SK-N-SH (cell line): Measurements from ENCODE around the gene HDGF. TPM values are rescaled to one million over a fixed set of nuclear protein-coding genes. Genes with fewer than 3 reads are reported as not detected.
A peak's percentile ranks its signal among the peaks of the same experiment; 100 is the strongest.

ENCODE experiments used
- CTCF ChIA-PET: fragments of 300-600, 350-600 bp; formaldehyde crosslinking; extraction: SDS; loops from one replicate; lab custom pipeline; 2021; lab: Yijun Ruan, JAX
- POLR2A ChIA-PET: fragments of 350-600 bp; sonication (Branson Sonifier 250); formaldehyde crosslinking; extraction: SDS; loops from one replicate; lab custom pipeline; 2020; ENCODE audit warnings: antibody characterized with exemption, inconsistent platforms; lab: Yijun Ruan, JAX
- DNase-seq: peaks from one replicate; pipeline ENCODE4 v3.0.0; 2012
- H2AFZ ChIP-seq: fragments of 200-600 bp; sonication (generic); 2 replicates; pipeline ENCODE4 v1.8.1; 2016; ENCODE audit warnings: antibody characterized with exemption, mild to moderate bottlenecking, low read depth
- H3F3A ChIP-seq: fragments of 200-600 bp; sonication (generic); replicated peaks from 2 replicates; pipeline ENCODE3; 2016; ENCODE audit warnings: antibody characterized with exemption, mild to moderate bottlenecking; ENCODE audit not compliant: insufficient read depth
- H3K27ac ChIP-seq, 2 experiments: fragments of 200-500 bp in 1 of 2; fragments of 200-600 bp in 1 of 2; sonication (Bioruptor generic) in 1 of 2; sonication (generic), shearing (Covaris generic) in 1 of 2; 2 replicates each; pipeline versions ENCODE4 v1.5.1 to v1.6.1; 2014 to 2016; ENCODE audit warnings: low read depth in 2 of 2, inconsistent platforms in 1 of 2, low read length in 1 of 2, mild to moderate bottlenecking in 1 of 2, mixed read lengths in 1 of 2
- H3K27me3 ChIP-seq: fragments of 200-600 bp; sonication (generic), shearing (Covaris generic); 2 replicates; pipeline ENCODE4 v1.6.1; 2016; ENCODE audit warnings: mixed run types; ENCODE audit not compliant: insufficient read depth
- H3K36me3 ChIP-seq, 2 experiments: fragments of 200-500 bp in 1 of 2; fragments of 200-600 bp in 1 of 2; sonication (Bioruptor generic) in 1 of 2; sonication (generic) in 1 of 2; replicated peaks in 1 of 2; 2 replicates each; pipeline versions ENCODE3 to v1.5.1; 2014 to 2016; ENCODE audit warnings: low read length in 1 of 2, mild to moderate bottlenecking in 1 of 2; ENCODE audit not compliant: insufficient read depth in 2 of 2, control insufficient read depth in 1 of 2
- H3K4me1 ChIP-seq, 2 experiments: fragments of 200-500 bp in 1 of 2; fragments of 200-600 bp in 1 of 2; sonication (Bioruptor generic) in 1 of 2; sonication (generic), shearing (Covaris generic) in 1 of 2; 2 replicates each; pipeline versions ENCODE4 v1.5.1 to v1.6.1; 2014 to 2016; ENCODE audit warnings: low read depth in 1 of 2, low read length in 1 of 2, mixed run types in 1 of 2; ENCODE audit not compliant: insufficient read depth in 2 of 2, control insufficient read depth in 1 of 2
- H3K4me2 ChIP-seq: fragments of 200-600 bp; sonication (generic), shearing (Covaris generic); 2 replicates; pipeline ENCODE4 v1.6.1; 2017; ENCODE audit warnings: mixed run types
- H3K4me3 ChIP-seq, 2 experiments: fragments of 200-500 bp in 1 of 2; fragments of 200-600 bp in 1 of 2; sonication (Bioruptor generic) in 1 of 2; sonication (generic), shearing (Covaris generic) in 1 of 2; 2 replicates each; pipeline versions ENCODE4 v1.5.1 to v1.8.1; 2014 to 2016; ENCODE audit warnings: low read depth in 2 of 2, inconsistent platforms in 1 of 2, low read length in 1 of 2, mild to moderate bottlenecking in 1 of 2, mixed read lengths in 1 of 2, moderate library complexity in 1 of 2
- H3K79me2 ChIP-seq: fragments of 200-600 bp; sonication (generic); 2 replicates; pipeline ENCODE4 v1.8.1; 2017; ENCODE audit warnings: mild to moderate bottlenecking; ENCODE audit not compliant: insufficient read depth
- H3K9ac ChIP-seq: fragments of 200-600 bp; sonication (generic); 2 replicates; pipeline ENCODE4 v1.6.1; 2017; ENCODE audit warnings: mixed run types
- H3K9me2 ChIP-seq: fragments of 200-600 bp; sonication (generic); 2 replicates; pipeline ENCODE4 v1.6.1; 2017; ENCODE audit warnings: mixed run types
- H3K9me3 ChIP-seq: fragments of 200-600 bp; sonication (generic); 2 replicates; pipeline ENCODE4 v1.6.1; 2017; ENCODE audit warnings: mixed run types, mild to moderate bottlenecking, moderate library complexity
- H4K20me1 ChIP-seq: fragments of 200-600 bp; sonication (generic); 2 replicates; pipeline ENCODE4 v1.6.1; 2017; ENCODE audit warnings: mild to moderate bottlenecking, mixed run types; ENCODE audit not compliant: insufficient read depth
- CHD2 ChIP-seq: fragments of 150-350 bp; IDR thresholded peaks from 2 replicates; pipeline ENCODE4 v1.6.1; 2018; ENCODE audit warnings: low read length; ENCODE audit not compliant: partially characterized antibody
- EP300 ChIP-seq, 2 experiments: IDR thresholded peaks; 2 replicates each; pipeline versions ENCODE4 v1.4.0 to v1.6.1; 2012; ENCODE audit warnings: borderline replicate concordance in 1 of 2, low read depth in 1 of 2, low read length in 1 of 2
- GATA2 ChIP-seq: sonication (generic); formaldehyde crosslinking; IDR thresholded peaks from 2 replicates; pipeline ENCODE4 v1.5.0; 2020; ENCODE audit warnings: mild to moderate bottlenecking, missing genetic modification reagents
- RAD21 ChIP-seq: IDR thresholded peaks from 2 replicates; pipeline ENCODE4 v1.6.1; 2012; ENCODE audit warnings: mild to moderate bottlenecking, low read length
- SMC3 ChIP-seq: IDR thresholded peaks from 2 replicates; pipeline ENCODE4 v1.6.1; 2012; ENCODE audit warnings: low read depth, low read length, improper control_type of control experiment
- TAF1 ChIP-seq: IDR thresholded peaks from 2 replicates; pipeline ENCODE4 v1.6.1; 2012; ENCODE audit warnings: low read depth, mild to moderate bottlenecking, low read length, moderate library complexity, borderline replicate concordance
- WGBS: methylation state at CpG from one replicate; pipeline ENCODE4 v1.1.6; 2017; ENCODE audit warnings: low lambda C conversion rate; 5-methylcytosine and 5-hydroxymethylcytosine counted together
- polyA plus RNA-seq, 3 experiments: library from polyadenylated mRNA; depleted of rRNA; stranded (reverse); fragments of >200 nt; gene quantifications; 2 replicates each; pipeline ENCODE4 v1.2.3, GENCODE V29; 2012
- TF ChIP-seq, protein P1 (sequence below): fragments of 200-600 bp; sonication (generic); IDR thresholded peaks from 2 replicates; pipeline ENCODE4 v1.6.1; 2017; ENCODE audit warnings: antibody characterized with exemption, mild to moderate bottlenecking, moderate library complexity
- TF ChIP-seq, protein P2 (sequence below): IDR thresholded peaks from 2 replicates; pipeline ENCODE4; 2012
- TF ChIP-seq, protein P3 (sequence below): IDR thresholded peaks from 2 replicates; pipeline ENCODE4 v1.6.1; 2012; ENCODE audit warnings: mild to moderate bottlenecking, low read depth, low read length, moderate library complexity

HDGF gene
- polyA plus RNA-seq, 1 of the 3 experiments (the other 2 are of a cell fraction) = 152 TPM

DNA sequence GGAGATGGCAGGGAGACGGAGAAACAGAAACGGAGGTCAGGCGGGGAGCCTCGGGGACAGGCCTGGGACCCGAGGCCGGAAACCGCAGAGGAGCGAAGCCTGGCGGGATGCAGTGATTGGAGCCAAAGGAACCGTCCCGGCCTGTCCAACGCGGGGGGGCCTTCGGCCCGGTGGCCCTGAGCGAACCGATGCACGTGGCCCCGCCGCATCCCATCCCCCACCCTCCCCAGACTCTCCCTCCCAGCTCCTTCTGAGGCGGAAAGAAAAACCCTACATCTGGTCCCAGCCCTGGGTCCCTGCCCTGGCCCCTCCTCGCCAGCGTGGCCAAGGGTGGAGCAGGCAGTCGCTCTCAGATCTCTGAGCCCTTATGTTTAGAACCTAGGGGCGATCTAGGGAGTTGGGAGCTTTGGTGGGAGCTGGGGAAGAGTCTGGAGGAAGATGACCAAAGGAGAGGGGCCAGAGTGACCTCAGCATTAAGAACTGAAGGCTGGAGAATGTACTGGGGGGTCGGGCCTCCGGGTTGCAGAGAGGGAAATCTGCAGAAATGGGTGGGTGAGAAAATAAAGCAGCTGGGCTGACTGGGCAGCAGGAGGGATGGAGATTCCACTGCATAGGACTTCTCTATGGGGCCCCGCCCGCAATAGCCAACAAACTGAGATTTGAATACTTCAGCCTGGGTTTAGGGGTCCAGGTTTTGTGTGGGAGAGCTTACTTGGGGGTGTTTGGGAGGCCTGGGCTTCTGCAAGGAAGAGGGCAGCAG is 44.6 kb downstream of the HDGF start (continued):
- no peak for TF ChIP-seq CHD2

DNA sequence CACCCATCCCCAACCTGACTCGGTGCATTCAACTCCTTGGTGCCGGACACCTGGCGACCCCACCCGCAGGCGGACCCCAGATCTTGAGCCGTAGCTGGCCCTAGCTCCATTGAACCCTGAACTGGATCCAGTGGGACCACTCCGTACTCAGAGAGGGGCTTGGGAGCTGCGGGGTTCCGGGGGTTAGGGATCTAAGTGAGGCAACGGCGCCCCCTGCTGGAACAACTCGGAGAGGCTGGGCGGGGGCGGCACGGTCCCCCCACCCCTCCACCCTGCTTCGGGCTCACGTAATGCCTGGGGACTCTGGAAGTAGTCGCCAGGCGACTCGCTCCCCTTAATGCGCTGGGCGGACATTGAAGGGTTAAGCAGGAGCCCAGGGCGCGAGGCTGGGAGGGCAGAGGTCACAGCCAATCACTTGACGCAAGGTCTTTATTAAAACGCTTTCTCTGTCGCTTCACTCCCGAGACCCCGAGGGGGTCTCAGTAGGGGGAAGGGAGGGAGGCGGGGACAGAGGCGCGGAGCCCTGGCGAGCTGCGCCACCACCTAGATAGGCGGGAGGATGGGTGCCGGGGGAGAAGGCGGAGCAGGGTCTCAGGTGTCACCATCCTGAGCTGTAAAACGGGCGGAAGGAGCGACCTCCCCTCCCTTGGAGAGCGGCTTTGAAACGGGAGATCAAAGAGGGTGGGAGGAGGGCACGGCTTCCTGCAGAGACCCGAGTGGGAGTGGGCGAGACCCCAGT is 45.4 kb downstream of the HDGF start:
- Histone ChIP-seq H3K9ac (peak overlapping the region; percentile 44; the same call in 1 of the 2 replicates), H3K27me3 (no peaks in the 10 kb centered on the region), H2AFZ (no peak overlapping the region), H3K4me2 (peak overlapping the region; percentile 89), H4K20me1 (no peaks in the 10 kb centered on the region), H3K27ac (peak overlapping the region in 1 of 2 experiments; percentile 98; a peak in 2 of 4 replicates), H3K9me2 (no peaks in the 10 kb centered on the region), H3K4me1 (peaks cover 70 to 90% of the 10 kb centered on the region in 2 experiments), H3K79me2 (no peaks in the 10 kb centered on the region), H3F3A (peaks cover 33% of the 10 kb centered on the region), H3K36me3 (peaks cover 0 to under 1% of the 10 kb centered on the region in 2 experiments), H3K4me3 (peak overlapping the region; percentile 54 to 58), H3K9me3 (no peaks in the 10 kb centered on the region)
- WGBS = 56% methylated on average over 33 of the region's 45 CpGs
- ChIA-PET CTCF (interaction anchor here (0.6 to 45.5 kb wide), 18 partner anchors 10 to 222 kb away, joined by 3 to 2702 read pairs (median 4); partner anchors contain the start of genes CRABP2, ISG20L2, METTL25B and NES), POLR2A (interaction anchor here (0.6 to 5.3 kb wide), 8 partner anchors 8 to 127 kb away, joined by 3 to 57 read pairs (median 5); partner anchors contain the start of genes ISG20L2 and METTL25B)
- DNase-seq = peak; percentile 90
- TF ChIP-seq SMC3 (peak; percentile 58), RAD21 (peak; percentile 66), TAF1 (no peak), EP300 (IDR thresholded peaks at IDR 0.05; ENCODE audit: borderline replicate concordance in 1 of 2, low read depth in 1 of 2, low read length in 1 of 2) (no peak)
- TF ChIP-seq, protein P1, sequence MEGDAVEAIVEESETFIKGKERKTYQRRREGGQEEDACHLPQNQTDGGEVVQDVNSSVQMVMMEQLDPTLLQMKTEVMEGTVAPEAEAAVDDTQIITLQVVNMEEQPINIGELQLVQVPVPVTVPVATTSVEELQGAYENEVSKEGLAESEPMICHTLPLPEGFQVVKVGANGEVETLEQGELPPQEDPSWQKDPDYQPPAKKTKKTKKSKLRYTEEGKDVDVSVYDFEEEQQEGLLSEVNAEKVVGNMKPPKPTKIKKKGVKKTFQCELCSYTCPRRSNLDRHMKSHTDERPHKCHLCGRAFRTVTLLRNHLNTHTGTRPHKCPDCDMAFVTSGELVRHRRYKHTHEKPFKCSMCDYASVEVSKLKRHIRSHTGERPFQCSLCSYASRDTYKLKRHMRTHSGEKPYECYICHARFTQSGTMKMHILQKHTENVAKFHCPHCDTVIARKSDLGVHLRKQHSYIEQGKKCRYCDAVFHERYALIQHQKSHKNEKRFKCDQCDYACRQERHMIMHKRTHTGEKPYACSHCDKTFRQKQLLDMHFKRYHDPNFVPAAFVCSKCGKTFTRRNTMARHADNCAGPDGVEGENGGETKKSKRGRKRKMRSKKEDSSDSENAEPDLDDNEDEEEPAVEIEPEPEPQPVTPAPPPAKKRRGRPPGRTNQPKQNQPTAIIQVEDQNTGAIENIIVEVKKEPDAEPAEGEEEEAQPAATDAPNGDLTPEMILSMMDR = peak; percentile 96

DNA sequence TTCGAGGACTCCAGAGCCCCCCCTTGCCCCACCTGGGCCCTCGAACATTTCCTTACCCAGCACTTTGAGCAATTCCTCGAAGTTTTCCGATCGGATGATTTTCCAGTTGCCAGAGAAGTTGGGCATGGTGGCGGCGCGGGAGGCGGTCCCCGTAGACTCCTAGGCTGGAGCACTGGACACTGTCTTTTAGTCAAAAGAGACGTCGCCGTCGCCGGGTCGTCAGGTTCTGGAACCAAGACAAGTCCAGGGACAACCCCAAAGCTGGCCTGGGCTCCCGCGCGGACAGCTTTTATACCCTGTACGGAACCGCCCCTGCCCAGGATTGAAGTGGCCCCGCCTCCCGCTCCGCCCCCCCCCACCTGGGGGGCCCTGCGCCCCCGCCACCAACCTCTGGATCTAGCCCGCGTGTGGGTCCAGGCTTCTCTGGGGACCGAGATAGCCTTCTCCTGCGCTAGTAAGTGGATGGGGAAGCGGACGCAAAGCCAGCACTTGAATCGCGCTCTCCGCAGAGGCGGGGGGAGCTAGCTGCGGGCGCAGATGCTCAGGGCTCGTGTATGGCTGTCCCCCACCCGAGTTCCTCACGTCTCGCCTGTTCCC is 46.1 kb downstream of the HDGF start, which contains the start of gene CRABP2:
Gene CRABP2 (minus strand): TSS at position 263 of the 597 bp plus-strand sequence. CDS start 137 bp downstream, at position 126.
- no peaks in the 10 kb centered on the region for H3K9me3 ChIP-seq
- TF ChIP-seq GATA2 (CRISPR knock-in tag) = no peak
- TF ChIP-seq, protein P2, sequence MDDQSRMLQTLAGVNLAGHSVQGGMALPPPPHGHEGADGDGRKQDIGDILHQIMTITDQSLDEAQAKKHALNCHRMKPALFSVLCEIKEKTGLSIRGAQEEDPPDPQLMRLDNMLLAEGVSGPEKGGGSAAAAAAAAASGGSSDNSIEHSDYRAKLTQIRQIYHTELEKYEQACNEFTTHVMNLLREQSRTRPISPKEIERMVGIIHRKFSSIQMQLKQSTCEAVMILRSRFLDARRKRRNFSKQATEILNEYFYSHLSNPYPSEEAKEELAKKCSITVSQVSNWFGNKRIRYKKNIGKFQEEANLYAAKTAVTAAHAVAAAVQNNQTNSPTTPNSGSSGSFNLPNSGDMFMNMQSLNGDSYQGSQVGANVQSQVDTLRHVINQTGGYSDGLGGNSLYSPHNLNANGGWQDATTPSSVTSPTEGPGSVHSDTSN = no peak
- TF ChIP-seq, protein P3, sequence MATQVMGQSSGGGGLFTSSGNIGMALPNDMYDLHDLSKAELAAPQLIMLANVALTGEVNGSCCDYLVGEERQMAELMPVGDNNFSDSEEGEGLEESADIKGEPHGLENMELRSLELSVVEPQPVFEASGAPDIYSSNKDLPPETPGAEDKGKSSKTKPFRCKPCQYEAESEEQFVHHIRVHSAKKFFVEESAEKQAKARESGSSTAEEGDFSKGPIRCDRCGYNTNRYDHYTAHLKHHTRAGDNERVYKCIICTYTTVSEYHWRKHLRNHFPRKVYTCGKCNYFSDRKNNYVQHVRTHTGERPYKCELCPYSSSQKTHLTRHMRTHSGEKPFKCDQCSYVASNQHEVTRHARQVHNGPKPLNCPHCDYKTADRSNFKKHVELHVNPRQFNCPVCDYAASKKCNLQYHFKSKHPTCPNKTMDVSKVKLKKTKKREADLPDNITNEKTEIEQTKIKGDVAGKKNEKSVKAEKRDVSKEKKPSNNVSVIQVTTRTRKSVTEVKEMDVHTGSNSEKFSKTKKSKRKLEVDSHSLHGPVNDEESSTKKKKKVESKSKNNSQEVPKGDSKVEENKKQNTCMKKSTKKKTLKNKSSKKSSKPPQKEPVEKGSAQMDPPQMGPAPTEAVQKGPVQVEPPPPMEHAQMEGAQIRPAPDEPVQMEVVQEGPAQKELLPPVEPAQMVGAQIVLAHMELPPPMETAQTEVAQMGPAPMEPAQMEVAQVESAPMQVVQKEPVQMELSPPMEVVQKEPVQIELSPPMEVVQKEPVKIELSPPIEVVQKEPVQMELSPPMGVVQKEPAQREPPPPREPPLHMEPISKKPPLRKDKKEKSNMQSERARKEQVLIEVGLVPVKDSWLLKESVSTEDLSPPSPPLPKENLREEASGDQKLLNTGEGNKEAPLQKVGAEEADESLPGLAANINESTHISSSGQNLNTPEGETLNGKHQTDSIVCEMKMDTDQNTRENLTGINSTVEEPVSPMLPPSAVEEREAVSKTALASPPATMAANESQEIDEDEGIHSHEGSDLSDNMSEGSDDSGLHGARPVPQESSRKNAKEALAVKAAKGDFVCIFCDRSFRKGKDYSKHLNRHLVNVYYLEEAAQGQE = no peak
- TF ChIP-seq, all 33 proteins: peak for 0
- H3K4me1 ChIP-seq = peaks cover 65 to 91% of the 10 kb centered on the region in 2 experiments
- H3K79me2 ChIP-seq = no peaks in the 10 kb centered on the region
- WGBS = under 1% methylated on average over 26 of the region's 42 CpGs
- H3K9ac ChIP-seq = peak within 1 kb of the TSS; percentile 44; the same call in 1 of the 2 replicates
- H4K20me1 ChIP-seq = no peaks in the 10 kb centered on the region
- H3K36me3 ChIP-seq = peaks cover 0 to 7% of the 10 kb centered on the region in 2 experiments
- POLR2A ChIA-PET = interaction anchor here (0.6 to 5.3 kb wide), 6 partner anchors 7 to 30 kb away, joined by 3 to 57 read pairs (median 6); partner anchors contain the start of genes ISG20L2 and METTL25B
- CTCF ChIA-PET = interaction anchor here (0.6 to 45.5 kb wide), 14 partner anchors 10 to 223 kb away, joined by 3 to 2702 read pairs (median 4); partner anchors contain the start of genes CRABP2, ISG20L2, METTL25B and NES
- H3K4me2 ChIP-seq = peak within 1 kb of the TSS; percentile 89
- H2AFZ ChIP-seq = no peak within 1 kb of the TSS
- H3K9me2 ChIP-seq = no peaks in the 10 kb centered on the region
- peak within 1 kb of the TSS; percentile 54 to 58 for H3K4me3 ChIP-seq
- H3K27me3 ChIP-seq = no peaks in the 10 kb centered on the region
- H3K27ac ChIP-seq = peak within 1 kb of the TSS in 1 of 2 experiments; percentile 98; a peak in 2 of 4 replicates
- DNase-seq = peak; percentile 73
- peaks cover 33% of the 10 kb centered on the region for H3F3A ChIP-seq
